NCI-H1048 (cell line): Measurements from ENCODE around the gene FSTL1.

Experiments
- DNase-seq: peaks from one replicate; lab custom pipeline; 2025; lab: John Stamatoyannopoulos, UW

The FSTL1 gene

GRCh38 chr3:120440001-120440703 is 10.6 kb downstream of the FSTL1 start:
- DNase-seq = no peak

- no peak for DNase-seq
Measured at GRCh38 chr3:120438665-120439370, 12.0 kb downstream of the FSTL1 start.

GRCh38 chr3:120438216-120438615 is 12.6 kb downstream of the FSTL1 start:
- no peak for DNase-seq

GRCh38 chr3:120437559-120437958 is 13.2 kb downstream of the FSTL1 start:
- DNase-seq = no peak

GRCh38 chr3:120436523-120437050 is 14.2 kb downstream of the FSTL1 start:
- no peak for DNase-seq

GRCh38 chr3:120435621-120436020 is 15.2 kb downstream of the FSTL1 start:
- peak; percentile 21 for DNase-seq

GRCh38 chr3:120433662-120434331 is 17.0 kb downstream of the FSTL1 start:
- DNase-seq = no peak

GRCh38 chr3:120432150-120432860 is 18.5 kb downstream of the FSTL1 start:
- DNase-seq = no peak

- no peak for DNase-seq
Measured at GRCh38 chr3:120429921-120430361, 20.9 kb downstream of the FSTL1 start.

- no peak for DNase-seq
Measured at GRCh38 chr3:120428924-120429323, 21.9 kb downstream of the FSTL1 start.

GRCh38 chr3:120427201-120427600 is 23.6 kb downstream of the FSTL1 start:
- DNase-seq = no peak

GRCh38 chr3:120425572-120426250 is 25.1 kb downstream of the FSTL1 start:
- no peak for DNase-seq

GRCh38 chr3:120424976-120425570 is 25.7 kb downstream of the FSTL1 start:
- DNase-seq = no peak

GRCh38 chr3:120424506-120424905 is 26.3 kb downstream of the FSTL1 start:
- no peak for DNase-seq

- no peak for DNase-seq
Measured at GRCh38 chr3:120423432-120423831, 27.4 kb downstream of the FSTL1 start.

- DNase-seq = no peak
Measured at GRCh38 chr3:120421926-120422325, 28.9 kb downstream of the FSTL1 start.

- DNase-seq = no peak
Measured at GRCh38 chr3:120420928-120421551, 29.8 kb downstream of the FSTL1 start.

GRCh38 chr3:120420360-120420759 is 30.4 kb downstream of the FSTL1 start:
- DNase-seq = no peak

- no peak for DNase-seq
Measured at GRCh38 chr3:120419797-120420196, 31.0 kb downstream of the FSTL1 start.

GRCh38 chr3:120418866-120419490 is 31.8 kb downstream of the FSTL1 start:
- peak; percentile 18 for DNase-seq
